K562 (cell line): ENCODE data around the gene FCRLA. TPM values are rescaled to one million over a fixed set of nuclear protein-coding genes. Genes with fewer than 3 reads are reported as not detected.

ENCODE experiments used
- BMI1 ChIP-seq: fragments of 150-350 bp; IDR thresholded peaks from 2 replicates; pipeline ENCODE4 v1.6.1; 2014; ENCODE audit warnings: low read length
- CHCHD3 ChIP-seq: fragments of 250-450 bp; sonication (Bioruptor Pico); IDR thresholded peaks from 2 replicates; pipeline ENCODE4 v2.1.2; 2022; ENCODE audit warnings: mild to moderate bottlenecking
- CHD4 ChIP-seq: fragments of 200-600 bp; sonication (generic); IDR thresholded peaks from 3 replicates; pipeline ENCODE4 v1.6.1; 2012; ENCODE audit warnings: low read depth, mild to moderate bottlenecking, mixed read lengths, low read length, inconsistent platforms; ENCODE audit not compliant: insufficient read depth, insufficient replicate concordance, poor library complexity, severe bottlenecking
- CREB3 ChIP-seq: fragments of 450-650 bp; conservative IDR thresholded peaks from 2 replicates; pipeline ENCODE4 v1.6.1; 2016; ENCODE audit warnings: missing genetic modification characterization, low read depth, mild to moderate bottlenecking, missing compliant biosample characterization, moderate library complexity
- DPF2 ChIP-seq: fragments of 450-650 bp; IDR thresholded peaks from 2 replicates; pipeline ENCODE4 v1.6.1; 2016
- MIER1 ChIP-seq: fragments of 450-650 bp; IDR thresholded peaks from 2 replicates; pipeline ENCODE4 v1.6.1; 2016; ENCODE audit warnings: antibody characterized with exemption, mild to moderate bottlenecking, low read depth
- NBN ChIP-seq: fragments of 450-650 bp; IDR thresholded peaks from 2 replicates; pipeline ENCODE4 v1.6.1; 2016; ENCODE audit warnings: low read depth, mild to moderate bottlenecking
- RBM25 ChIP-seq: fragments of 200-400 bp; formaldehyde crosslinking; IDR thresholded peaks from 2 replicates; pipeline ENCODE4 v1.6.1; 2018; ENCODE audit warnings: low read length, low read depth, moderate library complexity; ENCODE audit not compliant: severe bottlenecking
- SAFB ChIP-seq: fragments of 200-400 bp; formaldehyde crosslinking; IDR thresholded peaks from 2 replicates; pipeline ENCODE4 v1.6.1; 2017; ENCODE audit warnings: low read depth, low read length, borderline replicate concordance
- TFAM ChIP-seq: fragments of 250-450 bp; sonication (Bioruptor Pico); conservative IDR thresholded peaks from 2 replicates; pipeline ENCODE4 v1.5.0; 2021; ENCODE audit warnings: mild to moderate bottlenecking, moderate library complexity
- WHSC1 ChIP-seq: IDR thresholded peaks from one replicate; pipeline ENCODE4 v1.6.1; 2012; ENCODE audit warnings: low read length, control low read depth, inconsistent platforms
- ZBTB1 ChIP-seq: sonication (generic); formaldehyde crosslinking; IDR thresholded peaks from 2 replicates; pipeline ENCODE4 v1.8.1; 2023; ENCODE audit warnings: missing genetic modification reagents, low read depth, mild to moderate bottlenecking, borderline replicate concordance
- ZFPM2 ChIP-seq: fragments of 250-450 bp; sonication (Bioruptor Pico); IDR thresholded peaks from 2 replicates; pipeline ENCODE4 v1.5.1; 2022; ENCODE audit warnings: mild to moderate bottlenecking
- ZNF197 ChIP-seq: fragments of 200-800 bp; sonication (Bioruptor generic); IDR thresholded peaks from 2 replicates; pipeline ENCODE4 v1.6.1; 2016; ENCODE audit warnings: low read depth, missing genetic modification characterization, missing compliant biosample characterization
- ZNF408 ChIP-seq: fragments of 250-450 bp; sonication (Bioruptor Pico); IDR thresholded peaks from 2 replicates; pipeline ENCODE4 v1.4.0; 2020; ENCODE audit warnings: low read depth, mild to moderate bottlenecking, moderate library complexity
- ZNF449 ChIP-seq: fragments of 250-450 bp; sonication (Bioruptor Pico); IDR thresholded peaks from 2 replicates; pipeline ENCODE4 v1.8.0; 2022; ENCODE audit warnings: moderate library complexity, mild to moderate bottlenecking, inconsistent platforms
- polyA plus RNA-seq, 8 experiments: library from polyadenylated mRNA; depleted of rRNA in 4 of 8; stranded (reverse) in 5 of 8; unstranded in 3 of 8; fragments of >200 nt; fragmentation: Nextera tagmentation in 2 of 8; fragmentation: Illumina TruSeq in 1 of 8; extraction: Ambion mirVana in 2 of 8; extraction: Trizol in 1 of 8; gene quantifications; 2 replicates each; pipeline versions ENCODE4 v1.2.1 to v1.2.3, GENCODE V29; 2011 to 2014; ENCODE audit warnings: inconsistent platforms in 1 of 8, missing spikeins in 1 of 8
- total RNA-seq, 7 experiments: library from RNA; depleted of rRNA in 6 of 7; stranded (reverse); fragments of >200 nt in 6 of 7; fragmentation: Illumina TruSeq in 2 of 7; extraction: Trizol in 2 of 7; gene quantifications; 2 replicates each; pipeline versions ENCODE4 v1.2.1 to v1.2.3, GENCODE V29; 2011 to 2021; ENCODE audit warnings: low replicate concordance in 1 of 7
- TF ChIP-seq, protein P1 (sequence below): fragments of 250-450 bp; sonication (Bioruptor Pico); IDR thresholded peaks from 2 replicates; pipeline ENCODE4 v1.4.0; 2020; ENCODE audit warnings: mild to moderate bottlenecking, moderate library complexity

The FCRLA gene
- total and polyA plus RNA-seq, 9 of the 15 experiments (the other 6 are each of a cell fraction or from before 2014, with no cell fraction given) = 0.09 to 0.84 (median 0.44) TPM

GRCh38 chr1:161738627-161739287, 31.7 kb downstream of the FCRLA start (continued):
- no peak for TF ChIP-seq CREB3 (tag)
- TF ChIP-seq MIER1 = no peak
- TF ChIP-seq TFAM (CRISPR knock-in tag) = no peak
- no peak for TF ChIP-seq CHCHD3
- peak; percentile 90 for TF ChIP-seq NBN
- TF ChIP-seq ZBTB1 (CRISPR knock-in tag) = no peak
- no peak for TF ChIP-seq CHD4
- no peak for TF ChIP-seq ZNF449 (CRISPR knock-in tag)
- TF ChIP-seq RBM25 = peak; percentile 54
- TF ChIP-seq WHSC1 = no peak
- TF ChIP-seq DPF2 = peak; percentile 80
- no peak for TF ChIP-seq ZNF408
- TF ChIP-seq ZFPM2 (CRISPR knock-in tag) = no peak
- TF ChIP-seq ZNF197 = no peak
- TF ChIP-seq, protein P1, sequence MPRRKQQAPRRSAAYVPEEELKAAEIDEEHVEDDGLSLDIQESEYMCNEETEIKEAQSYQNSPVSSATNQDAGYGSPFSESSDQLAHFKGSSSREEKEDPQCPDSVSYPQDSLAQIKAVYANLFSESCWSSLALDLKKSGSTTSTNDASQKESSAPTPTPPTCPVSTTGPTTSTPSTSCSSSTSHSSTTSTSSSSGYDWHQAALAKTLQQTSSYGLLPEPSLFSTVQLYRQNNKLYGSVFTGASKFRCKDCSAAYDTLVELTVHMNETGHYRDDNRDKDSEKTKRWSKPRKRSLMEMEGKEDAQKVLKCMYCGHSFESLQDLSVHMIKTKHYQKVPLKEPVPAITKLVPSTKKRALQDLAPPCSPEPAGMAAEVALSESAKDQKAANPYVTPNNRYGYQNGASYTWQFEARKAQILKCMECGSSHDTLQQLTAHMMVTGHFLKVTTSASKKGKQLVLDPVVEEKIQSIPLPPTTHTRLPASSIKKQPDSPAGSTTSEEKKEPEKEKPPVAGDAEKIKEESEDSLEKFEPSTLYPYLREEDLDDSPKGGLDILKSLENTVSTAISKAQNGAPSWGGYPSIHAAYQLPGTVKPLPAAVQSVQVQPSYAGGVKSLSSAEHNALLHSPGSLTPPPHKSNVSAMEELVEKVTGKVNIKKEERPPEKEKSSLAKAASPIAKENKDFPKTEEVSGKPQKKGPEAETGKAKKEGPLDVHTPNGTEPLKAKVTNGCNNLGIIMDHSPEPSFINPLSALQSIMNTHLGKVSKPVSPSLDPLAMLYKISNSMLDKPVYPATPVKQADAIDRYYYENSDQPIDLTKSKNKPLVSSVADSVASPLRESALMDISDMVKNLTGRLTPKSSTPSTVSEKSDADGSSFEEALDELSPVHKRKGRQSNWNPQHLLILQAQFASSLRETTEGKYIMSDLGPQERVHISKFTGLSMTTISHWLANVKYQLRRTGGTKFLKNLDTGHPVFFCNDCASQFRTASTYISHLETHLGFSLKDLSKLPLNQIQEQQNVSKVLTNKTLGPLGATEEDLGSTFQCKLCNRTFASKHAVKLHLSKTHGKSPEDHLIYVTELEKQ (CRISPR knock-in tag) = no peak
- no peak for TF ChIP-seq BMI1
- no peak for TF ChIP-seq SAFB
